PC-9 (cell line): ENCODE data around the gene ZNF419.

ENCODE experiments used
- EZH2 ChIP-seq: fragments of 200-600 bp; sonication (generic); IDR thresholded peaks from 2 replicates; pipeline ENCODE4 v1.8.0; 2017; ENCODE audit warnings: antibody characterized with exemption, low read depth
- TF ChIP-seq, protein P1 (sequence below): fragments of 200-600 bp; sonication (generic); conservative IDR thresholded peaks from 2 replicates; pipeline ENCODE4 v1.6.1; 2017; ENCODE audit warnings: mixed run types, antibody characterized with exemption, mild to moderate bottlenecking, moderate library complexity

DNA sequence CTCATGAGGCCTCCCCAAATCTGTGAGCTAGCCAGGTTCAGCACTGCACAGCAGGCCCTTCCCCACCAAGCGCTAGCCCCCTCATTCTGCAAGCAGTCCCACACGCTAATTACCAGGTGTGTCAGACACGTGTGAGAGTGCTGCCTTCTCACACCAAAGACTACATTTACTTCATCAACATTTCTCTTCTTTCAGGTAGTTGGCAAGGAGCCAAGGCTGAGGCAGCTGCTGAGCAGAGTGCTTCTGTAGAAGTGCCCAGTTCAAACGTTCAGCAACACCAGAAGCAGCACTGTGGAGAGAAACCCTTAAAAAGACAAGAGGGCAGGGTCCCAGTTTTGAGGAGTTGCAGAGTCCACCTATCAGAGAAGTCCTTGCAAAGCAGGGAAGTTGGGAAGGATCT, 18.6 kb downstream of the ZNF419 start:
- TF ChIP-seq, protein P1, sequence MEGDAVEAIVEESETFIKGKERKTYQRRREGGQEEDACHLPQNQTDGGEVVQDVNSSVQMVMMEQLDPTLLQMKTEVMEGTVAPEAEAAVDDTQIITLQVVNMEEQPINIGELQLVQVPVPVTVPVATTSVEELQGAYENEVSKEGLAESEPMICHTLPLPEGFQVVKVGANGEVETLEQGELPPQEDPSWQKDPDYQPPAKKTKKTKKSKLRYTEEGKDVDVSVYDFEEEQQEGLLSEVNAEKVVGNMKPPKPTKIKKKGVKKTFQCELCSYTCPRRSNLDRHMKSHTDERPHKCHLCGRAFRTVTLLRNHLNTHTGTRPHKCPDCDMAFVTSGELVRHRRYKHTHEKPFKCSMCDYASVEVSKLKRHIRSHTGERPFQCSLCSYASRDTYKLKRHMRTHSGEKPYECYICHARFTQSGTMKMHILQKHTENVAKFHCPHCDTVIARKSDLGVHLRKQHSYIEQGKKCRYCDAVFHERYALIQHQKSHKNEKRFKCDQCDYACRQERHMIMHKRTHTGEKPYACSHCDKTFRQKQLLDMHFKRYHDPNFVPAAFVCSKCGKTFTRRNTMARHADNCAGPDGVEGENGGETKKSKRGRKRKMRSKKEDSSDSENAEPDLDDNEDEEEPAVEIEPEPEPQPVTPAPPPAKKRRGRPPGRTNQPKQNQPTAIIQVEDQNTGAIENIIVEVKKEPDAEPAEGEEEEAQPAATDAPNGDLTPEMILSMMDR, result no peak
- TF ChIP-seq EZH2, result no peak
